ENCODE data around the gene NBPF11.
"Not testable (repeated sequence)": the region's sequence is repeated elsewhere in the genome, so short reads cannot be mapped to it uniquely, and the experiment has no call there.

NBPF11 gene

GRCh38 chr1:148150945-148151344 is 1.1 kb downstream of the NBPF11 start:
- not testable (repeated sequence) for DNase-seq (ENCODE audit: low read depth in 2 of 2)

GRCh38 chr1:148150014-148150413 is 2.1 kb downstream of the NBPF11 start:
- DNase-seq (ENCODE audit: low read depth in 2 of 2): not testable (repeated sequence)

GRCh38 chr1:148149050-148149815 is 2.8 kb downstream of the NBPF11 start:
- DNase-seq (ENCODE audit: low read depth in 2 of 2): not testable (repeated sequence)

DNA sequence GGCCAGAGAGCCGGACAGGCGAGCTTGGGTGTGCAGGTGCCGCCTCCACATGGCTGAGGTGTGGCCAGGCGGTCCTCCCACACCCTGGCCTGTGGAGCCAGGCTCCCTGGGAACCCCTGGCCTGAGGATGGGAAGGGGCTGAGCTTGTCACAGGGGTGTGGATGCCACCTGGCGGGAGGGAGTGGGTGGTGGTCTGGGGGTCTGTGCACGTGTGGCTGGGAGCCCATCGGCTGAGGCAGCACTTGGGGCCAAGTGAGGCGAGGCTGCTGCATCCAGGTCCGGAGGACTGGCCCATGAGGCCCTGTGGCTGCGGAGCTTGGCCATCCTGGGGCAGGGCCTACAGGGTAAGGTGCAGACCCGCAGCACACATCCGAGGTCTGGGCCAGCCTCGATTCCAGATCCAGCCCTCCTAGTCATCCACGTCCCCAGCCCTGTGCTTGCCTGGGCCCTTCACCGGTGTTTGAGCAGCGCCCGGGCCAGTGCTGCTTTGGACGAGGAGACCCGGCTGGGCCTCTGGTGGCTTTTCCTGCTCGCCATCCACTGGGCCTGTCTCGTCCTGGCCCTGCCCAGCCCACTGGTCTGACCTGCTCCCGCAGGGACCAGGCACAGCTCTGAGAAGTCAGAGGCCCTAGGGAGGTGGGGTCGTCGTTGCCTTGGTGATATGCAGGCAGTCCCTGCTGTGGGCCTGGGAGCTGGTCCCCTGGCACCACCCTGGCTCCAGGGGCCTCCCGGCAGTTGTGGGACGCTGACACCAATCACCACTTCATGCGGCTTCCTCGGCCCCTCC is 4.8 kb downstream of the NBPF11 start:
- DNase-seq (ENCODE audit: low read depth in 2 of 2): not testable (repeated sequence)

DNA sequence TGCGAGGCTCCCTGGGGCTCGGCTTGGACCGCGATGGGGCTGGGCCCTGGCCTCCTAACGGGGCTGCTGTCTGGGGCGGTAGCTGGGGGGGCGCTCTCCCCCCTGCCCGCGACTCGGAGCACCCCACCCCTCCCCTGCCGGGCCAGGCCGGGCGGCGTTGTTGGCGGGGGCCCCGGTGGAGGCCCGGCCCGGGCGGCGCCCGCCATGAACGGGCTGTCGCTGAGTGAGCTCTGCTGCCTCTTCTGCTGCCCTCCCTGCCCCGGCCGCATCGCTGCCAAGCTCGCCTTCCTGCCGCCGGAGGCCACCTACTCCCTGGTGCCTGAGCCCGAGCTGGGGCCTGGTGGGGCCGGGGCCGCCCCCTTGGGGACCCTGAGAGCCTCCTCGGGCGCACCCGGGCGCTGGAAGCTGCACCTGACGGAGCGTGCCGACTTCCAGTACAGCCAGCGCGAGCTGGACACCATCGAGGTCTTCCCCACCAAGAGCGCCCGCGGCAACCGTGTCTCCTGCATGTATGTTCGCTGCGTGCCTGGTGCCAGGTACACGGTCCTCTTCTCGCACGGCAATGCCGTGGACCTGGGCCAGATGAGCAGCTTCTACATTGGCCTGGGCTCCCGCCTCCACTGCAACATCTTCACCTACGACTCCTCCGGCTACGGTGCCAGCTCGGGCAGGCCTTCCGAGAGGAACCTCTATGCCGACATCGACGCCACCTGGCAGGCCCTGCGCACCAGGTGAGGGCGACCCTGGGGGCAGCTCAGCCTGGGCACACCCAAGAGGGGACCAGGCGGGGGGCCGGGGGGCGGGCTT is 5.7 kb downstream of the NBPF11 start:
- DNase-seq (ENCODE audit: low read depth in 2 of 2): not testable (repeated sequence)

DNA sequence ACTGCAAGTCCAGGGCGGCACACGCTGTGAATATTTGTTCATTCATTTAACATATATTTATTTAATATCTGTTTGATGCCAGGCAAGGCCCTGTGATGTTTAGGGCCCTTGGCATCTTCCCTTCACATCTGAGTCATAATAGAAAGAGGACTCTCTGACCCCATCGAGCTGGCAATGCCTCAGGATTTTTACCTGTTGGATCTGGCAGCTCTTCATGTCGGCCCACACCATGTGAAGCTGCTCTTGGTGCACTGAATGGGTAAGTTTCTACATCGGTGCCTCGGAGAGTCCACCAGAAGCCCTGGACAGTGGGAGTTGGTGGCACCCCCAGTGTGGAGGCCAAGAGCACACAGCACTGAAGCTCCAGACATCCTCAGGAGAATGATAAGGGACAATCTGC is 8.9 kb downstream of the NBPF11 start:
- DNase-seq (ENCODE audit: low read depth in 2 of 2): not testable (repeated sequence)

DNA sequence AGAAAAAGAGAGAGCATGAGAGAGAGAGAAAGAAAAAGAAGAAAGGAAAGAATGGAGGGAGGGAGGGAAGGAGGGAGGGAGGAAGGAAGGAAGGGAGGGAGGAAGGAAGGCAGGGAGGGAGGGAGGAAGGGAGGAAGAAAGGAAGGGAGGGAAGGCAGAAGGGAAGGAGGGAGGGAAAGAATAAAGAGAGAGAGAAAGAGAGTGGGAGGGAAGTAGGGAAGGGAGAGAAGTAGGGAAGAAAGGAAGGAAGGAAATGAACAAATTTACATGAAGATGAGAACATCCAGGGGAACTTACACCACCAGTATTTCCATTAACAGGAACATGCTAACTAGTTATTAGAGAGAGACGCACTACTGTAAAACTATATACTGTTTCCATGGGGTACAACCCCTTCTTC is 10.1 kb downstream of the NBPF11 start:
- not testable (repeated sequence) for DNase-seq (ENCODE audit: low read depth in 2 of 2)

GRCh38 chr1:148138606-148139005 is 13.5 kb downstream of the NBPF11 start:
- not testable (repeated sequence) for DNase-seq (ENCODE audit: low read depth in 2 of 2)

GRCh38 chr1:148122341-148122740 is 29.7 kb downstream of the NBPF11 start:
- not testable (repeated sequence) for DNase-seq (ENCODE audit: low read depth in 2 of 2)

GRCh38 chr1:148120395-148120794 is 31.7 kb downstream of the NBPF11 start:
- not testable (repeated sequence) for DNase-seq (ENCODE audit: low read depth in 2 of 2)

DNA sequence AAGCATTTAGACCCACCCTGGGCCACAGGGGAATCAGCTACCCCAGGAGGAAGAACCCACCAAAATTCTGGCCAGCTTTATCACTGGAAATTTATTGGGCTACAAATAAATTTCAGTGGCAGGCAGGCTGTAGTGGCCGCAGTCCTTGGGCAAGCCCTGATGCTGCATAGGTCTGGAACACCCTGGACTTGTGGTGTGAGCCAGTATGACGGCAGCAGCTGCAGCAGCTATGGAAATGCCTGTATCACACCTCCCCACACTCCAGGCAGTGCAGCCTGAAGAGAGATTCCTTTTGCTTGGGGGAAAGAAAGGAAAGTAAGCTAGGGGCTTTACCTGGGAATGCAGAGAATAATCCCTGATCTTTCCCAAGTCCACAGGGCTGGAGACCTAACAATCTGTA is 56.3 kb downstream of the NBPF11 start:
- not testable (repeated sequence) for DNase-seq (ENCODE audit: low read depth in 2 of 2)

DNA sequence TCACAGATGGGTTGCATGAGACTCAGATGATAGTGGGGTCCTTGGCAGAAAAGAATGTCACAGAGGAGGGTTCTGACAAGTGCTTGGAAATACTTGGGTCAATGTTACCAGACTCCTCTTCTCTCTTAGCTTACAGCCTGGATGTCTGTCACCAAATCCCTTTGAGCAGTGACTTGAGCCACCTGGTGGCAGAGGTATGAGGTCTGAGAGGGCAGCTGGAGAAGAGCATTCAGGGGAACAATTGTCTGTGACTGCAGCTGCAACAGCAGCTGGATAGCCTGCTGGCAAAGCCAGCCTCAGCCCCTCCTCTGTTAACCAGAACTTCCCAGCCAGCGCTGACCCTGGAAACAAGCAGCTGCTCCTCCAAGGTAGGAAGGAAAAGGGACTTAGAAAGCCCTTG is 65.9 kb downstream of the NBPF11 start:
- DNase-seq (ENCODE audit: low read depth in 2 of 2): not testable (repeated sequence)

DNA sequence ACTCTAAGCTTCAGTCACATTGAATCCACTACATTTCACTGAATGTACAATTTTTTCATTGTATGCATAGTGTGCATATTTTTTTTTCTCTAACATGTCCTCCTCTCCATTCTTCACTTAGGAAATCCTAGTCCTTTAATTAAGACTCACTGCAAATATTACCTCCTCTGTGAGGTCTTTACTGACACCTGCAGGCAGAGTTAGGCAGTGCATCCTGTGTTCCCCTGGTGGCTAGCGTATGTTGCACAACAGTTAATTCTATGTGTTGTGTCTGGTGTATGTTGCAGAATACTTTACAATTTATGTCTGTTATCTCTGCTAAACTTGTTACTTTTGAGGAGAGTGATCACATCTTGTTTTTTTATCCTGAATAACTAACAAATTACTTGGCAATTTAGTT is 70.9 kb downstream of the NBPF11 start:
- not testable (repeated sequence) for DNase-seq (ENCODE audit: low read depth in 2 of 2)

DNA sequence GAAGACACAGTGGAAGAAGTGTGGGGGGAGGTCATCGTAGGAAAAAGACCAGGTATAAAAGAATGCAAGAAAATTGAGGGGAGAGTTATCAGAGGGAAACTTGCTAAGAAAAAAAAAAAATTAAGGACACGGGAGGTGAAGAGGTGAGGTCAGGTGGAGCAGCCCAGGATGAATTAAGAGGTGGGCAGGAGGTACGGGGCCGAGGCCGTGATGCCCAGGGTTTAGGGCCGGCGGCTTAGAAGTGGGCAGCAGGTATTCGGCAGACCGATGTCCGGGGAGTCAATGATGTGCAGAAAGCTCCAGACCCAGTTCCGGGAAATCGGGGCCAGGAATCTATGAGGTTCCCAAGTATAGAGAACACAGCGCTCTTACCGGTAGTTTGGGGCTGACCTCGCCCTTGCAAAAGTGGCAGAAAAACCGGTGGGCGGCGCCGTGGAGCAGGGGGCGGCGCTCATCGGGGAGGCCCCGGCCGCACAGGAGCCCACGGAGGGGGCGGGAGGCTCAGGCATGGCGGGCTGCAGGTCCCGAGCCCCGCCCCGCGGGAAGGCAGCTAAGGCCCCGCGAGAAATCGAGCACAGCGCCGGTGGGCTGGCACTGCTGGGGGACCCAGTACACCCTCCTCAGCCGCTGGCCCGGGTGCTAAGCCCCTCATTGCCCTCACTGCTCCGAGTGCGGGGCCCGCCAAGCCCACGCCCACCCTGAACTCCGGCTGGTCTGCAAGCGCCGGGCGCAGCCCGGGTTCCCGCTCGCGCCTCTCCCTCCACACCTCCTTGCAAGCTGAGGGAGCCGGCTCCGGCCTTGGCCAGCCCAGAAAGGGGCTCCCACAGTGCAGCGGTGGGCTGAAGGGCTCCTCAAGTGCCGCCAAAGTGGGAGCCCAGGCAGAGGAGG is 73.2 kb downstream of the NBPF11 start:
- not testable (repeated sequence) for DNase-seq (ENCODE audit: low read depth in 2 of 2)

DNA sequence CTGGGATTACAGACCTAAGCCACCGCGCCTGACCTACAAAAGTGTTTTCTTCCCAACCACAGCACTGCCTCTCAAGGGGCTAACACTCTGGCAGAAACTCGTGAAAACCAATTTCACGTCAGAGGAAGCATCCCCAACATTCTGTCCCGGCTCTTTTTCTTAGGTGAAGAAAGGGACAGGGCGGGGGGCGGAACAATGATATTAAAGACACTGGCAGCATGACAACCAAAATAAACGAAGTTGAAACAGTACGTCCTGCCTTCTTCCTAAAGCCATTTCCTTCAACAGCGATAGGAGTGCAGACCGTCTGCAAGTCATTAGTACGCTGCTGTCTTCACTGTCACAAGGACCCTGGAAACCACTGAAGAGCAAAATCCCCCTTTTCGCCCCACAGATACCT is 74.0 kb downstream of the NBPF11 start:
- not testable (repeated sequence) for DNase-seq (ENCODE audit: low read depth in 2 of 2)

- not testable (repeated sequence) for DNase-seq (ENCODE audit: low read depth in 2 of 2)
Measured at GRCh38 chr1:148077458-148077857, 74.6 kb downstream of the NBPF11 start.

DNA sequence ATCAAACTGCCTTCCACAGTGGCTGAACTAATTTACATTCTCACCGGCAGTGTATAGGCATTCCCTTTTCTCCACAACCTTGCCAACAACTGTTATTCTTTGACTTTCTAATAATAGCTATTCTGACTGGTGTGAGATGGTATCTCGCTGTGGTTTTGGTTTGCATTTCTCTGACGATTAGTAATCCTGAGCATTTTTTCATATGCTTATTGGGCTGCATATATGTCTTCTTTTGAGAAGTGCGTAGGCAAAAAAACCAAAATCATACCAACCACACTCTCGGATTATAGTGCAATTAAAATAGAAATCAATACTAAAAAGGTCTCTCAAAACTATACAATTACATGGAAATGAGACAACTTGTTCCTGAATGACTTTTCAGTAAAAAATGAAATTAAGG is 78.7 kb downstream of the NBPF11 start:
- DNase-seq (ENCODE audit: low read depth in 2 of 2): not testable (repeated sequence)

GRCh38 chr1:148068606-148069005 is 83.5 kb downstream of the NBPF11 start:
- not testable (repeated sequence) for DNase-seq (ENCODE audit: low read depth in 2 of 2)

DNA sequence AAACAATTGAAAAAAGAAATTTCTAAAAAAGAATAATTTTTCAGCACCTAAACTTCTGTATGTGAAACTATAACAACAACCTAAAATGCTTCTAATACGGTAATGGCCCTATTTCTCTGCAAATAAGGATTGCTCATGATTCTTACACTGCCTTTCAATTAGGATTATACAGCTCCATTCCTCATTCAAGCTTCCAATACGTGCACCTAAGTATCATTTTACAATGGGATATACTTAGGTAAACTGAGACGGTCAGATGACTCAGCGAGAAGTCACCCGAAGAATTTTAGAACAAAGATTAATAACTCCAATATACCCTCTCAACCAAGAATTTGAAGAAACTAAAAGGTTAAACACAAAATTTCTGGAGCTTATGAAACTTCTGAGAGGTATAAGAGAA is 83.9 kb downstream of the NBPF11 start:
- DNase-seq (ENCODE audit: low read depth in 2 of 2): not testable (repeated sequence)

DNA sequence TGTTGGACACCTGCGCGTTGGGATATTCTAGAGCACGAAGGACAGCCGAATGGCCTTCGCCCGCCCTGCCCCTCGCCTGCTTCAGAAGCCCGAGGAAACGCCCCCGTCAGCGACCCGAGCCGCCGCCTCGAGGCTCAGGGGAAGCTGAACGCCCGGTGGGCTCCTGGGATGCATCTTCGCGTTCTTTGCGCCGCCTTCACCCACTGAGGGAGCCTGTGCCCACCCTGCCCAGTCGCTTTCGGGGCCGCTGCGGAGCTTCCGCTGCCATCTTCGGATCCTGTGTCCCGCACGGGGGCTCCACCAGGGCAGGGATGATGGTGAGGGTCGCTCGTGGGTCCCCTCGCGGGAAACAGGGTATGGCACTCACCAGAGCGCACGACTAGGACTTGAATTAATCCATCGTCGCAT is 91.8 kb downstream of the NBPF11 start:
- DNase-seq (ENCODE audit: low read depth in 2 of 2): not testable (repeated sequence)

- not testable (repeated sequence) for DNase-seq (ENCODE audit: low read depth in 2 of 2)
Measured at GRCh38 chr1:148057384-148057783, 94.7 kb downstream of the NBPF11 start.
